Upper lobe of left lung (tissue), 4 donors: ENCODE data around the gene KLHDC3.

ENCODE experiments used
- CTCF ChIP-seq, 6 experiments: fragments of 450-650 bp in 4 of 6; fragments of 200-600 bp in 2 of 6; sonication (generic) in 2 of 6; IDR thresholded peaks; one replicate each; pipeline ENCODE4 v1.5.1; 2016 to 2019; ENCODE audit warnings: antibody characterized with exemption in 6 of 6
- EP300 ChIP-seq, 4 donors: sonication (generic); formaldehyde crosslinking; IDR thresholded peaks; one replicate each; pipeline ENCODE4 v1.5.1; 2017; ENCODE audit warnings: antibody characterized with exemption in 4 of 4, control low read depth in 2 of 4
- POLR2A ChIP-seq, 4 donors: fragments of 450-650 bp; IDR thresholded peaks; one replicate each; pipeline ENCODE4 v1.5.1; 2016 to 2017; ENCODE audit warnings: antibody characterized with exemption in 4 of 4, mild to moderate bottlenecking in 2 of 4
- POLR2AphosphoS5 ChIP-seq, 2 donors: sonication (generic); formaldehyde crosslinking; IDR thresholded peaks; one replicate each; pipeline ENCODE4 v1.5.1; 2017; ENCODE audit warnings: antibody characterized with exemption in 2 of 2

DNA sequence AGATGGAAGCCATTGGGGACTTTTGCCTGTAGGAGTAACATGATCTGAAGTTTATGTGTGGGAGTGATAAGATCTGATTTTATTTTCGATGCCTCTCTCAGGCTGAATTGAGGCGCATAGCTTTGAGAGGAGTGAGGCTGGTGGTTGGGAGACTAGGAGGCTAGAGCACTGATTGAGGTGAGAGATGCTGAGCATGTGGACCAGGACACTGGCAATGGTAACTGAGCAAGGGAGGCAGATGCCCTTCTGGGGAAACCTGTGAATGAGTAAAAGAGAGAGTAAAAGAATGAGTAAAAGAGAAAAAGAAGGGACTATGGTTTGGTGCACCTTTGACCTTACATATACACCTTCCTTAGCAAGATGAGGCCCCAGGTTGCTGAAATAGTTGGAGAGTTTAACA is 10.4 kb downstream of the KLHDC3 start:
- TF ChIP-seq CTCF (IDR thresholded peaks at IDR 0.05) = no peak
- no peak for TF ChIP-seq POLR2A (IDR thresholded peaks at IDR 0.05)
- no peak for TF ChIP-seq EP300 (IDR thresholded peaks at IDR 0.05)
- no peak for TF ChIP-seq POLR2AphosphoS5 (IDR thresholded peaks at IDR 0.05)
